Vagina (tissue), 2 donors: Measurements from ENCODE around the gene TMEM130.

Experiments
- CTCF ChIP-seq, 3 experiments: fragments of 450-650 bp in 2 of 3; fragments of 200-600 bp in 1 of 3; sonication (generic) in 1 of 3; IDR thresholded peaks; one replicate each; pipeline ENCODE4 v1.5.1; 2017 to 2019; ENCODE audit warnings: antibody characterized with exemption in 3 of 3, mild to moderate bottlenecking in 2 of 3, moderate library complexity in 2 of 3
- POLR2AphosphoS5 ChIP-seq, 2 donors: sonication (generic); formaldehyde crosslinking; IDR thresholded peaks; one replicate each; pipeline ENCODE4 v1.9.0; 2017; ENCODE audit warnings: antibody characterized with exemption in 2 of 2, mild to moderate bottlenecking in 2 of 2, low read depth in 1 of 2; ENCODE audit not compliant: insufficient read depth in 1 of 2

- TF ChIP-seq POLR2AphosphoS5 (IDR thresholded peaks at IDR 0.05; ENCODE audit: insufficient read depth in 1 of 2, low read depth in 1 of 2) (no peak), CTCF (IDR thresholded peaks at IDR 0.05) (no peak)
Measured at GRCh38 chr7:98826387-98826786, 43.4 kb downstream of the TMEM130 start.
